K562 (cell line): ENCODE results near the gene NEMP1. TPM values are rescaled to one million over a fixed set of nuclear protein-coding genes. Genes with fewer than 3 reads are reported as not detected.

Experiments used
- CBFA2T2 ChIP-seq: fragments of 450-650 bp; conservative IDR thresholded peaks from 2 replicates; pipeline ENCODE4 v1.6.1; 2017; ENCODE audit warnings: mild to moderate bottlenecking
- CTBP1 ChIP-seq: fragments of 450-650 bp; IDR thresholded peaks from 2 replicates; pipeline ENCODE4 v1.6.1; 2016; ENCODE audit warnings: borderline replicate concordance
- DPF2 ChIP-seq: fragments of 450-650 bp; IDR thresholded peaks from 2 replicates; pipeline ENCODE4 v1.6.1; 2016
- ESRRA ChIP-seq: fragments of 450-650 bp; IDR thresholded peaks from 2 replicates; pipeline ENCODE4 v1.6.1; 2014; ENCODE audit warnings: low read depth, mild to moderate bottlenecking, moderate library complexity, borderline replicate concordance
- FOSL1 ChIP-seq: fragments of 200-800 bp; sonication (Bioruptor generic); conservative IDR thresholded peaks from 2 replicates; pipeline ENCODE4 v1.6.1; 2016; ENCODE audit warnings: missing genetic modification characterization, missing compliant biosample characterization
- HDAC2 ChIP-seq: fragments of 450-650 bp; IDR thresholded peaks from 2 replicates; pipeline ENCODE4 v1.6.1; 2016; ENCODE audit warnings: mild to moderate bottlenecking
- JUND ChIP-seq, 2 experiments: IDR thresholded peaks; 2 replicates in 1 of 2; 3 replicates in 1 of 2; pipeline ENCODE4 v1.6.1; 2011; ENCODE audit warnings: borderline replicate concordance in 2 of 2, low read depth in 2 of 2, low read length in 2 of 2, improper control_type of control experiment in 1 of 2, missing biosample characterization in 1 of 2, missing genetic modification characterization in 1 of 2, missing genetic modification reagents in 1 of 2
- KDM1A ChIP-seq, 2 experiments: fragments of 450-650 bp; IDR thresholded peaks; 2 replicates each; pipeline ENCODE4 v1.6.1; 2016; ENCODE audit warnings: mild to moderate bottlenecking in 2 of 2
- KLF16 ChIP-seq: IDR thresholded peaks from 2 replicates; pipeline ENCODE4 v1.6.1; 2016; ENCODE audit warnings: antibody characterized with exemption
- MEIS2 ChIP-seq: fragments of 450-650 bp; IDR thresholded peaks from 2 replicates; pipeline ENCODE4 v1.6.1; 2014; ENCODE audit warnings: mild to moderate bottlenecking; ENCODE audit not compliant: partially characterized antibody
- MTA2 ChIP-seq: fragments of 450-650 bp; IDR thresholded peaks from 2 replicates; pipeline ENCODE4 v1.6.1; 2016; ENCODE audit warnings: low read depth
- SMARCE1 ChIP-seq: fragments of 450-650 bp; IDR thresholded peaks from 2 replicates; pipeline ENCODE4 v1.7.1; 2016; ENCODE audit warnings: mild to moderate bottlenecking
- TEAD4 ChIP-seq, 2 experiments: sonication (generic) in 1 of 2; formaldehyde crosslinking in 1 of 2; IDR thresholded peaks; 2 replicates each; pipeline versions ENCODE4 v1.6.1 to v1.8.0; 2012 to 2022; ENCODE audit warnings: borderline replicate concordance in 1 of 2, inconsistent platforms in 1 of 2, low read length in 1 of 2, mild to moderate bottlenecking in 1 of 2, missing genetic modification reagents in 1 of 2
- ZNF263 ChIP-seq: sonication (generic); formaldehyde crosslinking; IDR thresholded peaks from 2 replicates; pipeline ENCODE4 v1.8.0; 2022; ENCODE audit warnings: mild to moderate bottlenecking, missing genetic modification reagents, borderline replicate concordance
- polyA plus RNA-seq, 8 experiments: library from polyadenylated mRNA; depleted of rRNA in 4 of 8; stranded (reverse) in 5 of 8; unstranded in 3 of 8; fragments of >200 nt; fragmentation: Nextera tagmentation in 2 of 8; fragmentation: Illumina TruSeq in 1 of 8; extraction: Ambion mirVana in 2 of 8; extraction: Trizol in 1 of 8; gene quantifications; 2 replicates each; pipeline versions ENCODE4 v1.2.1 to v1.2.3, GENCODE V29; 2011 to 2014; ENCODE audit warnings: inconsistent platforms in 1 of 8, missing spikeins in 1 of 8
- total RNA-seq, 7 experiments: library from RNA; depleted of rRNA in 6 of 7; stranded (reverse); fragments of >200 nt in 6 of 7; fragmentation: Illumina TruSeq in 2 of 7; extraction: Trizol in 2 of 7; gene quantifications; 2 replicates each; pipeline versions ENCODE4 v1.2.1 to v1.2.3, GENCODE V29; 2011 to 2021; ENCODE audit warnings: low replicate concordance in 1 of 7
- TF ChIP-seq, protein P1 (sequence below): IDR thresholded peaks from 3 replicates; pipeline ENCODE4 v1.6.1; 2011; ENCODE audit warnings: borderline replicate concordance, mild to moderate bottlenecking; ENCODE audit not compliant: insufficient read length, insufficient read depth
- TF ChIP-seq, protein P2 (sequence below): sonication (generic); formaldehyde crosslinking; IDR thresholded peaks from 2 replicates; pipeline ENCODE4 v1.8.1; 2023; ENCODE audit warnings: mild to moderate bottlenecking, missing genetic modification reagents
- TF ChIP-seq, protein P3 (sequence below): sonication (generic); formaldehyde crosslinking; IDR thresholded peaks from 2 replicates; pipeline ENCODE4 v1.8.1; 2023; ENCODE audit warnings: mild to moderate bottlenecking, missing genetic modification reagents, moderate library complexity
- TF ChIP-seq, protein P4 (sequence below): fragments of 450-650 bp; IDR thresholded peaks from 2 replicates; pipeline ENCODE4 v1.6.1; 2016; ENCODE audit warnings: missing biosample characterization, missing genetic modification characterization

The NEMP1 gene
- total and polyA plus RNA-seq, 9 of the 15 experiments (the other 6 are each of a cell fraction or from before 2014, with no cell fraction given), result 9.5 to 82.2 (median 41.2) TPM

DNA sequence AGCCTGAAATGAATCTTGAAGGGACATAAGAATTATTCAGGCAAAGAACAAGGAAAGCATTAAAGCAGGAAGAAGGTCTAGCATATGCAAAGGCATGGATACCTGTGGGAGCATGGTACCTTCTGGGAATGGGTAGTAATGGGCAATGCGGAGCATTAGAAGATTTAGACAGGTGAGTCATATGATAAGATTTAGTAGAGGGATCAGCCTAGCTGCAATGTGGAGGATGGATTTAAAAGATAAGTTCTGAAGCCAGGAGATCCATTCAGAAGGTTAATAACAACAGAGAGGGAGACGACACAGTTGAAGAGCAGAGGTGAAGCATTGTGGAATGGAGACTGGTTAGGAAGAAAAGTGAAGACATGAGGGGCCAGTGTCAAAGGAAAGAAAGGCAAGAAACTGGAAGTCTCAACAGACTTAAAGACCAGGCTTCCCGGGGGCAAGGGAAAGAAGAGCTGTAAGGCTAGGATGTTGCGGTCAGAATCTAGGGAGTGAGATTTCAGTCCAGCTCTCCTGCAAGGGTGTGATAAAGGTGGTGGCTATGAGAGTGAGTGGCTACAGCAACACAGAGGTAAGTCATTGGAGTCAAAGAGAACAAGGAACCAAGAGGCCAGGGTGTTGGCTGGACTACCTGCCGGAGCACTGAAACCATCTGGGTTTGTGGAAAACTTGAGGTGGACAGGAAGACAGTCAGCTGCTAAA, 38.1 kb upstream of the NEMP1 start (continued):
- TF ChIP-seq, protein P1, sequence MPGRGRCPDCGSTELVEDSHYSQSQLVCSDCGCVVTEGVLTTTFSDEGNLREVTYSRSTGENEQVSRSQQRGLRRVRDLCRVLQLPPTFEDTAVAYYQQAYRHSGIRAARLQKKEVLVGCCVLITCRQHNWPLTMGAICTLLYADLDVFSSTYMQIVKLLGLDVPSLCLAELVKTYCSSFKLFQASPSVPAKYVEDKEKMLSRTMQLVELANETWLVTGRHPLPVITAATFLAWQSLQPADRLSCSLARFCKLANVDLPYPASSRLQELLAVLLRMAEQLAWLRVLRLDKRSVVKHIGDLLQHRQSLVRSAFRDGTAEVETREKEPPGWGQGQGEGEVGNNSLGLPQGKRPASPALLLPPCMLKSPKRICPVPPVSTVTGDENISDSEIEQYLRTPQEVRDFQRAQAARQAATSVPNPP, result no peak
- TF ChIP-seq, protein P2, sequence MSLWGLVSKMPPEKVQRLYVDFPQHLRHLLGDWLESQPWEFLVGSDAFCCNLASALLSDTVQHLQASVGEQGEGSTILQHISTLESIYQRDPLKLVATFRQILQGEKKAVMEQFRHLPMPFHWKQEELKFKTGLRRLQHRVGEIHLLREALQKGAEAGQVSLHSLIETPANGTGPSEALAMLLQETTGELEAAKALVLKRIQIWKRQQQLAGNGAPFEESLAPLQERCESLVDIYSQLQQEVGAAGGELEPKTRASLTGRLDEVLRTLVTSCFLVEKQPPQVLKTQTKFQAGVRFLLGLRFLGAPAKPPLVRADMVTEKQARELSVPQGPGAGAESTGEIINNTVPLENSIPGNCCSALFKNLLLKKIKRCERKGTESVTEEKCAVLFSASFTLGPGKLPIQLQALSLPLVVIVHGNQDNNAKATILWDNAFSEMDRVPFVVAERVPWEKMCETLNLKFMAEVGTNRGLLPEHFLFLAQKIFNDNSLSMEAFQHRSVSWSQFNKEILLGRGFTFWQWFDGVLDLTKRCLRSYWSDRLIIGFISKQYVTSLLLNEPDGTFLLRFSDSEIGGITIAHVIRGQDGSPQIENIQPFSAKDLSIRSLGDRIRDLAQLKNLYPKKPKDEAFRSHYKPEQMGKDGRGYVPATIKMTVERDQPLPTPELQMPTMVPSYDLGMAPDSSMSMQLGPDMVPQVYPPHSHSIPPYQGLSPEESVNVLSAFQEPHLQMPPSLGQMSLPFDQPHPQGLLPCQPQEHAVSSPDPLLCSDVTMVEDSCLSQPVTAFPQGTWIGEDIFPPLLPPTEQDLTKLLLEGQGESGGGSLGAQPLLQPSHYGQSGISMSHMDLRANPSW (CRISPR knock-in tag), result no peak
- TF ChIP-seq ZNF263 (CRISPR knock-in tag) (peak; percentile 44; the same call in 1 of the 2 replicates), ESRRA (peak; percentile 58; the same call in 1 of the 2 replicates), MEIS2 (peak; percentile 71), HDAC2 (0 out of 2 replicates have a peak, but pooled peaks have one; percentile 28), KDM1A (IDR thresholded peaks at IDR 0.05) (peak; percentile 87 to 88), SMARCE1 (peak; percentile 66), MTA2 (peak; percentile 38; the same call in 1 of the 2 replicates), CBFA2T2 (peak; percentile 67), FOSL1 (peak; percentile 72), KLF16 (peak; percentile 42; the same call in 1 of the 2 replicates), DPF2 (peak; percentile 73), CTBP1 (peak; percentile 71; the same call in 1 of the 2 replicates), TEAD4 (IDR thresholded peaks at IDR 0.05; ENCODE audit: low read length) (peak; percentile 67; the same call in 1 of the 2 replicates), TEAD4 (CRISPR knock-in tag; IDR thresholded peaks at IDR 0.05; ENCODE audit: borderline replicate concordance) (no peak), JUND (IDR thresholded peaks at IDR 0.05; ENCODE audit: borderline replicate concordance, low read depth, low read length) (no peak), JUND (tag; IDR thresholded peaks at IDR 0.05; ENCODE audit: borderline replicate concordance, low read depth, low read length) (0 out of 3 replicates have a peak, but pooled peaks have one; percentile 23)
- TF ChIP-seq, protein P3, sequence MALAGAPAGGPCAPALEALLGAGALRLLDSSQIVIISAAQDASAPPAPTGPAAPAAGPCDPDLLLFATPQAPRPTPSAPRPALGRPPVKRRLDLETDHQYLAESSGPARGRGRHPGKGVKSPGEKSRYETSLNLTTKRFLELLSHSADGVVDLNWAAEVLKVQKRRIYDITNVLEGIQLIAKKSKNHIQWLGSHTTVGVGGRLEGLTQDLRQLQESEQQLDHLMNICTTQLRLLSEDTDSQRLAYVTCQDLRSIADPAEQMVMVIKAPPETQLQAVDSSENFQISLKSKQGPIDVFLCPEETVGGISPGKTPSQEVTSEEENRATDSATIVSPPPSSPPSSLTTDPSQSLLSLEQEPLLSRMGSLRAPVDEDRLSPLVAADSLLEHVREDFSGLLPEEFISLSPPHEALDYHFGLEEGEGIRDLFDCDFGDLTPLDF (CRISPR knock-in tag), result no peak
- TF ChIP-seq, protein P4, sequence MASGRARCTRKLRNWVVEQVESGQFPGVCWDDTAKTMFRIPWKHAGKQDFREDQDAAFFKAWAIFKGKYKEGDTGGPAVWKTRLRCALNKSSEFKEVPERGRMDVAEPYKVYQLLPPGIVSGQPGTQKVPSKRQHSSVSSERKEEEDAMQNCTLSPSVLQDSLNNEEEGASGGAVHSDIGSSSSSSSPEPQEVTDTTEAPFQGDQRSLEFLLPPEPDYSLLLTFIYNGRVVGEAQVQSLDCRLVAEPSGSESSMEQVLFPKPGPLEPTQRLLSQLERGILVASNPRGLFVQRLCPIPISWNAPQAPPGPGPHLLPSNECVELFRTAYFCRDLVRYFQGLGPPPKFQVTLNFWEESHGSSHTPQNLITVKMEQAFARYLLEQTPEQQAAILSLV, result no peak
